Endothelial cell of umbilical vein (primary cell): ENCODE measurements around the gene PPP2CA. TPM values are rescaled to one million over a fixed set of nuclear protein-coding genes. Genes with fewer than 3 reads are reported as not detected.

Experiments used
- BruUV-seq: library from RNA; stranded (reverse); fragments of 400-500 nt; replicated peaks from 2 replicates; lab custom pipeline; 2021; lab: Mats Ljungman, UMichigan
- CTCF ChIA-PET: fragments of 300-600, 350-600 bp; sonication (Branson Sonifier 250); formaldehyde crosslinking; loops from one replicate; lab custom pipeline; 2021; ENCODE audit warnings: antibody characterized with exemption, inconsistent platforms; lab: Charles Lee
- POLR2A ChIA-PET: fragments of 300-600, 350-600 bp; sonication (Branson Sonifier 250); formaldehyde crosslinking; loops from one replicate; lab custom pipeline; 2021; ENCODE audit warnings: antibody characterized with exemption, inconsistent platforms; lab: Charles Lee
- DNase-seq: peaks from one replicate; pipeline ENCODE4 v3.0.0-alpha.2; 2011; ENCODE audit warnings: low read depth, low spot score
- FAIRE-seq: peaks from 2 replicates; lab custom pipeline; 2011; peaks lifted over from hg19 to GRCh38; lab: Jason Lieb, UNC
- H2AFZ ChIP-seq: 2 replicates; pipeline ENCODE4 v1.6.0; 2012; ENCODE audit warnings: low read depth, low read length, control low read depth, inconsistent platforms
- H3K27ac ChIP-seq: 2 replicates; pipeline ENCODE4 v1.5.1; 2011; ENCODE audit warnings: low read depth, mild to moderate bottlenecking, control low read depth, low read length, moderate library complexity; ENCODE audit not compliant: insufficient read depth
- H3K27me3 ChIP-seq, 2 experiments: 2 replicates each; pipeline versions ENCODE4 v1.6.0 to v1.6.1; 2011; ENCODE audit warnings: low read length in 2 of 2, mixed read lengths in 1 of 2; ENCODE audit not compliant: control insufficient read depth in 2 of 2, insufficient read depth in 2 of 2
- H3K36me3 ChIP-seq, 2 experiments: 2 replicates in 1 of 2; 3 replicates in 1 of 2; pipeline ENCODE4 v1.5.1; 2011; ENCODE audit warnings: low read length in 2 of 2, mild to moderate bottlenecking in 1 of 2, moderate library complexity in 1 of 2; ENCODE audit not compliant: control insufficient read depth in 2 of 2, insufficient read depth in 2 of 2; ENCODE audit errors: extremely low read depth in 1 of 2
- H3K4me1 ChIP-seq: 3 replicates; pipeline ENCODE4 v1.5.1; 2011; ENCODE audit warnings: mild to moderate bottlenecking, low read length; ENCODE audit not compliant: control insufficient read depth, insufficient read depth; ENCODE audit errors: extremely low read depth
- H3K4me2 ChIP-seq: 2 replicates; pipeline ENCODE4 v1.6.1; 2011; ENCODE audit warnings: low read length, control low read depth, mixed read lengths; ENCODE audit not compliant: insufficient read depth
- H3K4me3 ChIP-seq, 3 experiments: fragments of 200-600 bp in 1 of 3; sonication (generic), shearing (Covaris generic) in 1 of 3; replicated peaks in 1 of 3; 2 replicates each; pipeline ENCODE4 v1.5.1; 2011 to 2016; ENCODE audit warnings: control low read depth in 3 of 3, low read length in 3 of 3, mild to moderate bottlenecking in 2 of 3, inconsistent platforms in 1 of 3, low read depth in 1 of 3, moderate library complexity in 1 of 3; ENCODE audit not compliant: insufficient read depth in 1 of 3
- H3K79me2 ChIP-seq: 2 replicates; pipeline ENCODE4 v1.6.0; 2012; ENCODE audit warnings: low read length, inconsistent platforms; ENCODE audit not compliant: control insufficient read depth, insufficient read depth
- H3K9ac ChIP-seq: replicated peaks from 2 replicates; pipeline ENCODE3; 2011; ENCODE audit warnings: low read length, control low read depth; ENCODE audit not compliant: insufficient read depth; ENCODE audit errors: extremely low read depth
- H3K9me1 ChIP-seq: replicated peaks from 3 replicates; pipeline ENCODE4 v1.6.0; 2011; ENCODE audit warnings: mild to moderate bottlenecking, low read length; ENCODE audit not compliant: control insufficient read depth, insufficient read depth; ENCODE audit errors: extremely low read depth
- H3K9me3 ChIP-seq: replicated peaks from 2 replicates; pipeline ENCODE4 v1.5.1; 2012; ENCODE audit warnings: low read length, inconsistent platforms; ENCODE audit not compliant: control insufficient read depth, insufficient read depth
- H4K20me1 ChIP-seq: replicated peaks from 2 replicates; pipeline ENCODE3; 2011; ENCODE audit warnings: mild to moderate bottlenecking, low read length; ENCODE audit not compliant: control insufficient read depth, insufficient read depth; ENCODE audit errors: extremely low read depth
- CTCF ChIP-seq, 2 donors: IDR thresholded peaks; 1 replicate in 1 of 2; 2 replicates in 1 of 2; pipeline ENCODE4 v1.5.1; 2011; ENCODE audit warnings: low read length in 2 of 2, mild to moderate bottlenecking in 2 of 2, moderate library complexity in 2 of 2, control low read depth in 1 of 2, inconsistent platforms in 1 of 2, low read depth in 1 of 2; ENCODE audit not compliant: insufficient read depth in 1 of 2; ENCODE audit errors: extremely low read depth in 1 of 2
- EZH2 ChIP-seq: IDR thresholded peaks from 2 replicates; pipeline ENCODE4 v1.6.1; 2012; ENCODE audit warnings: borderline replicate concordance, low read depth, mild to moderate bottlenecking, moderate library complexity, low read length, inconsistent platforms; ENCODE audit not compliant: severe bottlenecking
- FOS ChIP-seq: IDR thresholded peaks from 2 replicates; pipeline ENCODE4 v1.6.1; 2011; ENCODE audit warnings: mild to moderate bottlenecking, low read length, moderate library complexity, borderline replicate concordance; ENCODE audit not compliant: insufficient read depth
- GATA2 ChIP-seq: IDR thresholded peaks from 2 replicates; pipeline ENCODE4 v1.7.0; 2011; ENCODE audit warnings: low read depth, mild to moderate bottlenecking, moderate library complexity, mixed read lengths, low read length; ENCODE audit not compliant: insufficient read length, insufficient read depth
- JUN ChIP-seq: IDR thresholded peaks from 2 replicates; pipeline ENCODE4 v1.6.1; 2011; ENCODE audit warnings: borderline replicate concordance, low read depth; ENCODE audit not compliant: insufficient read length, insufficient read depth
- MAX ChIP-seq: IDR thresholded peaks from 2 replicates; pipeline ENCODE4 v1.6.1; 2011; ENCODE audit not compliant: insufficient read depth, insufficient read length
- MYC ChIP-seq: IDR thresholded peaks from one replicate; pipeline ENCODE4 v1.6.1; 2011; ENCODE audit warnings: mild to moderate bottlenecking, low read depth, low read length
- POLR2A ChIP-seq: IDR thresholded peaks from 2 replicates; pipeline ENCODE4 v1.6.1; 2012; ENCODE audit warnings: low read depth, mild to moderate bottlenecking, control low read depth, low read length
- POLR2AphosphoS5 ChIP-seq: IDR thresholded peaks from 2 replicates; pipeline ENCODE4 v1.6.1; 2012; ENCODE audit warnings: low read depth, mild to moderate bottlenecking, control low read depth, low read length, moderate library complexity; ENCODE audit not compliant: insufficient read depth
- dilution Hi-C: fragments of 300-500 bp; cut with MboI; formaldehyde crosslinking; loops from one replicate; pipeline ENCODE4 v1.15.0; 2019; ENCODE audit warnings: low sequenced_read_pairs; ENCODE audit not compliant: extremely low pct_ligation_motif_present
- intact Hi-C: fragments of 100-400 bp; cut with micrococcal nuclease; formaldehyde crosslinking; loops from one replicate; pipeline ENCODE4 v1.10.0; 2022
- polyA plus RNA-seq, 4 experiments: library from polyadenylated mRNA; depleted of rRNA in 3 of 4; stranded (reverse) in 3 of 4; unstranded in 1 of 4; fragments of >200 nt; gene quantifications; 2 replicates each; pipeline versions ENCODE4 v1.2.1 to v1.2.3, GENCODE V29; 2011 to 2012; ENCODE audit warnings: missing spikeins in 1 of 4
- total RNA-seq: library from RNA; stranded (reverse); gene quantifications from 2 replicates; pipeline ENCODE4 v1.2.3, GENCODE V29; 2021

Gene PPP2CA
- total and polyA plus RNA-seq, 2 donors (not counting 3 experiments of a cell fraction or from before 2014, with no cell fraction given) = 107 to 183 TPM

- CTCF ChIA-PET = interaction anchor here (1.0 to 2.1 kb wide), 4 partner anchors 20 to 115 kb away, joined by 3 to 5 read pairs (median 3); no protein-coding TSS in a partner anchor
Measured at GRCh38 chr5:134268919-134269318, 43.0 kb upstream of the PPP2CA start.

More at GRCh38 chr5:134268919-134269318, 43.0 kb upstream of the PPP2CA start:
- FAIRE-seq (no peak), DNase-seq (no peak)
- H3K4me2 ChIP-seq = no peak overlapping the region
- no peak overlapping the region for H2AFZ ChIP-seq
- H3K9ac ChIP-seq = no peak overlapping the region
- no TSS peak for BruUV-seq
- peaks cover 5 to 25% of the 10 kb centered on the region in 2 experiments for H3K27me3 ChIP-seq
- dilution Hi-C loops (no loop called here), intact Hi-C loops (no loop called here)
- no peaks in the 10 kb centered on the region for H3K79me2 ChIP-seq
- no peaks in the 10 kb centered on the region for H3K4me1 ChIP-seq
- H3K27ac ChIP-seq = no peak overlapping the region
- TF ChIP-seq MYC (no peak), GATA2 (no peak), FOS (no peak), JUN (no peak), POLR2A (no peak), EZH2 (no peak), CTCF (IDR thresholded peaks at IDR 0.05; ENCODE audit: extremely low read depth in 1 of 2, insufficient read depth in 1 of 2, low read depth in 1 of 2, low read length in 2 of 2) (no peak), MAX (no peak), POLR2AphosphoS5 (no peak)
- H3K9me1 ChIP-seq = no peaks in the 10 kb centered on the region
- POLR2A ChIA-PET = no interaction called here
- H3K9me3 ChIP-seq = no peaks in the 10 kb centered on the region
- H3K36me3 ChIP-seq = no peaks in the 10 kb centered on the region
- no peak overlapping the region for H3K4me3 ChIP-seq
- no peaks in the 10 kb centered on the region for H4K20me1 ChIP-seq
